SU-DHL-6 (cell line): ENCODE data around the gene ACTC1.

ENCODE experiments used
- H2AFZ ChIP-seq: fragments of 200-600 bp; sonication (generic); 2 replicates; pipeline ENCODE4 v1.6.1; 2014; ENCODE audit warnings: low read depth, mild to moderate bottlenecking, moderate library complexity, mixed read lengths, antibody characterized with exemption, low read length; ENCODE audit not compliant: severe bottlenecking
- H3F3A ChIP-seq: fragments of 200-600 bp; shearing (Covaris generic); 2 replicates; pipeline ENCODE4 v1.6.0; 2016; ENCODE audit warnings: antibody characterized with exemption, mild to moderate bottlenecking; ENCODE audit not compliant: insufficient read depth
- H3K27ac ChIP-seq: fragments of 200-600 bp; sonication (generic); 2 replicates; pipeline ENCODE4 v1.5.1; 2016; ENCODE audit warnings: low read depth, mild to moderate bottlenecking, low read length, moderate library complexity, mixed read lengths
- H3K27me3 ChIP-seq: fragments of 200-600 bp; sonication (generic), shearing (Covaris generic); 2 replicates; pipeline ENCODE4 v1.6.0; 2014; ENCODE audit warnings: mild to moderate bottlenecking, low read length
- H3K36me3 ChIP-seq: fragments of 200-600 bp; sonication (generic); 2 replicates; pipeline ENCODE4 v1.6.1; 2014; ENCODE audit warnings: mild to moderate bottlenecking, low read length, mixed read lengths
- H3K4me2 ChIP-seq: fragments of 300-600, 200-600 bp; shearing (Covaris generic), sonication (generic); 2 replicates; pipeline ENCODE4 v1.6.0; 2014; ENCODE audit warnings: low read length, low read depth, mild to moderate bottlenecking; ENCODE audit not compliant: poor library complexity, severe bottlenecking
- H3K4me3 ChIP-seq: fragments of 200-600 bp; sonication (generic); 2 replicates; pipeline ENCODE4 v1.5.1; 2014; ENCODE audit warnings: antibody characterized with exemption, low read length, mild to moderate bottlenecking, mixed read lengths; ENCODE audit not compliant: insufficient read depth, poor library complexity, severe bottlenecking
- H3K79me2 ChIP-seq: fragments of 200-600 bp; sonication (generic); 2 replicates; pipeline ENCODE4 v1.6.1; 2014; ENCODE audit warnings: mild to moderate bottlenecking, low read length, moderate library complexity; ENCODE audit not compliant: insufficient read depth
- H3K9ac ChIP-seq: fragments of 200-600 bp; sonication (generic); 2 replicates; pipeline ENCODE4 v1.7.0; 2014; ENCODE audit warnings: mild to moderate bottlenecking, low read length
- H3K9me2 ChIP-seq: fragments of 200-600 bp; sonication (generic); replicated peaks from 2 replicates; pipeline ENCODE4 v1.6.1; 2014; ENCODE audit warnings: low read length; ENCODE audit not compliant: insufficient read depth
- H3K9me3 ChIP-seq: fragments of 200-600 bp; sonication (generic); 2 replicates; pipeline ENCODE4 v1.6.1; 2014; ENCODE audit warnings: low read length, mixed read lengths; ENCODE audit not compliant: insufficient read depth
- H4K20me1 ChIP-seq: fragments of 200-600 bp; sonication (generic); 2 replicates; pipeline ENCODE4 v1.6.1; 2014; ENCODE audit warnings: low read depth, mild to moderate bottlenecking, antibody characterized with exemption, low read length, moderate library complexity, mixed read lengths
- CTCF ChIP-seq: fragments of 200-600 bp; sonication (generic); IDR thresholded peaks from one replicate; pipeline ENCODE4 v1.5.1; 2017; ENCODE audit warnings: antibody characterized with exemption, mild to moderate bottlenecking, low read length, moderate library complexity; ENCODE audit not compliant: insufficient read depth, poor library complexity, severe bottlenecking
- EZH2phosphoT487 ChIP-seq: fragments of 200-600 bp; sonication (generic), shearing (Covaris generic); conservative IDR thresholded peaks from 2 replicates; pipeline ENCODE4 v1.6.1; 2018; ENCODE audit warnings: mild to moderate bottlenecking, antibody characterized with exemption, low read length, moderate library complexity, mixed read lengths

ACTC1 gene

GRCh38 chr15:34749691-34750090 lies 45.7 kb downstream of the ACTC1 start:
- Histone ChIP-seq H3K9me2 (no peaks in the 10 kb centered on the region), H3K79me2 (no peaks in the 10 kb centered on the region), H3K9ac (no peak overlapping the region), H3K36me3 (no peaks in the 10 kb centered on the region), H2AFZ (no peak overlapping the region), H3K27ac (no peak overlapping the region), H3F3A (no peaks in the 10 kb centered on the region), H3K27me3 (no peaks in the 10 kb centered on the region), H3K9me3 (no peaks in the 10 kb centered on the region), H3K4me3 (no peak overlapping the region), H3K4me2 (no peak overlapping the region), H4K20me1 (no peaks in the 10 kb centered on the region)
- no peak for TF ChIP-seq CTCF
- no peak for TF ChIP-seq EZH2phosphoT487
